Keratinocyte (primary cell): ENCODE measurements around the gene GADD45GIP1. TPM values are rescaled to one million over a fixed set of nuclear protein-coding genes. Genes with fewer than 3 reads are reported as not detected.
"Not testable (repeated sequence)": the region's sequence is repeated elsewhere in the genome, so short reads cannot be mapped to it uniquely, and the experiment has no call there.

Experiments
- DNase-seq: peaks from one replicate; pipeline ENCODE4 v3.0.0-alpha.2; 2011; ENCODE audit warnings: low read depth, missing footprints, low spot score
- FAIRE-seq: peaks from 2 replicates; lab custom pipeline; 2011; peaks lifted over from hg19 to GRCh38; lab: Jason Lieb, UNC
- H2AFZ ChIP-seq: 2 replicates; pipeline ENCODE4 v1.6.0; 2012; ENCODE audit warnings: low read length, control low read depth, inconsistent platforms; ENCODE audit not compliant: control insufficient read depth
- H3K27ac ChIP-seq: 2 replicates; pipeline ENCODE4 v1.5.1; 2011; ENCODE audit warnings: low read length; ENCODE audit not compliant: control insufficient read depth, insufficient read depth
- H3K27me3 ChIP-seq: 3 replicates; pipeline ENCODE4 v1.6.0; 2011; ENCODE audit warnings: low read length; ENCODE audit not compliant: control insufficient read depth, insufficient read depth; ENCODE audit errors: extremely low read depth
- H3K36me3 ChIP-seq, 2 experiments: 2 replicates in 1 of 2; 3 replicates in 1 of 2; pipeline ENCODE4 v1.5.1; 2011; ENCODE audit warnings: low read length in 2 of 2, mild to moderate bottlenecking in 1 of 2; ENCODE audit not compliant: control insufficient read depth in 2 of 2, insufficient read depth in 2 of 2; ENCODE audit errors: extremely low read depth in 1 of 2
- H3K4me1 ChIP-seq: 3 replicates; pipeline ENCODE4 v1.5.1; 2011; ENCODE audit warnings: low read length; ENCODE audit not compliant: control insufficient read depth, insufficient read depth; ENCODE audit errors: extremely low read depth
- H3K4me2 ChIP-seq: 3 replicates; pipeline ENCODE4 v1.6.0; 2011; ENCODE audit warnings: low read depth, low read length; ENCODE audit not compliant: control insufficient read depth, insufficient read depth; ENCODE audit errors: extremely low read depth
- H3K4me3 ChIP-seq, 3 experiments: fragments of 200-600 bp in 1 of 3; sonication (generic) in 1 of 3; 2 replicates in 2 of 3; 3 replicates in 1 of 3; pipeline ENCODE4 v1.5.1; 2011 to 2016; ENCODE audit warnings: low read length in 3 of 3, mild to moderate bottlenecking in 3 of 3, control low read depth in 2 of 3, inconsistent platforms in 1 of 3, low read depth in 1 of 3, mixed read lengths in 1 of 3, mixed run types in 1 of 3, moderate library complexity in 1 of 3; ENCODE audit not compliant: control insufficient read depth in 2 of 3, insufficient read depth in 2 of 3; ENCODE audit errors: extremely low read depth in 1 of 3
- H3K79me2 ChIP-seq: 2 replicates; pipeline ENCODE4 v1.6.0; 2012; ENCODE audit warnings: low read length; ENCODE audit not compliant: control insufficient read depth, insufficient read depth
- H3K9ac ChIP-seq: 3 replicates; pipeline ENCODE4 v1.6.0; 2011; ENCODE audit warnings: low read length; ENCODE audit not compliant: control insufficient read depth, insufficient read depth; ENCODE audit errors: extremely low read depth
- H3K9me1 ChIP-seq: 3 replicates; pipeline ENCODE4 v1.6.0; 2011; ENCODE audit warnings: low read length; ENCODE audit not compliant: control insufficient read depth, insufficient read depth; ENCODE audit errors: extremely low read depth
- H3K9me3 ChIP-seq: 2 replicates; pipeline ENCODE4 v1.5.1; 2012; ENCODE audit warnings: low read depth, low read length; ENCODE audit not compliant: control insufficient read depth
- H4K20me1 ChIP-seq: 3 replicates; pipeline ENCODE4 v1.6.0; 2011; ENCODE audit warnings: low read length; ENCODE audit not compliant: control insufficient read depth, insufficient read depth; ENCODE audit errors: extremely low read depth
- CTCF ChIP-seq, 3 experiments: IDR thresholded peaks in 1 of 3; conservative IDR thresholded peaks in 1 of 3; optimal IDR thresholded peaks in 1 of 3; 2 replicates in 2 of 3; 3 replicates in 1 of 3; pipeline versions ENCODE3 to v1.5.1; 2011; ENCODE audit warnings: low read length in 3 of 3, mild to moderate bottlenecking in 3 of 3, moderate library complexity in 2 of 3, control low read depth in 1 of 3, inconsistent platforms in 1 of 3; ENCODE audit not compliant: insufficient read depth in 2 of 3; ENCODE audit errors: extremely low read depth in 1 of 3
- EZH2 ChIP-seq: IDR thresholded peaks from one replicate; pipeline ENCODE4 v1.6.1; 2012; ENCODE audit warnings: inconsistent platforms, mild to moderate bottlenecking, low read length, moderate library complexity
- dilution Hi-C: fragments of 300-500 bp; cut with MboI; formaldehyde crosslinking; loops from one replicate; pipeline ENCODE4 v1.7.0; 2020; ENCODE audit warnings: low sequenced_read_pairs; ENCODE audit not compliant: extremely low pct_ligation_motif_present
- polyA plus RNA-seq, 5 experiments: library from polyadenylated mRNA; depleted of rRNA in 3 of 5; stranded (reverse) in 3 of 5; stranded (forward) in 1 of 5; unstranded in 1 of 5; fragments of >200 nt; gene quantifications; 1 replicate in 1 of 5; 2 replicates in 3 of 5; 3 replicates in 1 of 5; pipeline versions ENCODE4 v1.2.1 to v1.2.3, GENCODE V29; 2011 to 2012; ENCODE audit warnings: missing spikeins in 2 of 5, low read depth in 1 of 5, low replicate concordance in 1 of 5

Gene GADD45GIP1
- polyA plus RNA-seq, 1 donor (not counting 4 experiments of a cell fraction or from before 2014, with no cell fraction given) = 35.5 TPM

- H4K20me1 ChIP-seq = no peaks in the 10 kb centered on the region
- no peak overlapping the region for H3K9ac ChIP-seq
- no peak overlapping the region for H2AFZ ChIP-seq
- H3K4me2 ChIP-seq = no peak overlapping the region
- no peaks in the 10 kb centered on the region for H3K27me3 ChIP-seq
- dilution Hi-C loops = no loop called here
- H3K4me1 ChIP-seq = no peaks in the 10 kb centered on the region
- H3K27ac ChIP-seq = no peak overlapping the region
- no peaks in the 10 kb centered on the region for H3K9me3 ChIP-seq
- TF ChIP-seq CTCF (optimal IDR thresholded peaks at IDR 0.05 in 1 of 3, IDR thresholded peaks at IDR 0.05 in 1 of 3, conservative IDR thresholded peaks at IDR 0.05 in 1 of 3; ENCODE audit: extremely low read depth in 1 of 3, insufficient read depth in 2 of 3, low read length in 3 of 3) = no peak
- no peak for TF ChIP-seq EZH2
- H3K36me3 ChIP-seq = no peaks in the 10 kb centered on the region
- no peaks in the 10 kb centered on the region for H3K9me1 ChIP-seq
- DNase-seq = no peak
- no peak overlapping the region for H3K4me3 ChIP-seq
- no peak for FAIRE-seq
- H3K79me2 ChIP-seq = no peaks in the 10 kb centered on the region
These were observed 25.6 kb upstream of the GADD45GIP1 start for GRCh38 chr19:12982648-12983047.

- Histone ChIP-seq H3K4me2 (no peak overlapping the region), H4K20me1 (no peaks in the 10 kb centered on the region), H3K79me2 (no peaks in the 10 kb centered on the region), H3K27me3 (no peaks in the 10 kb centered on the region), H2AFZ (no peak overlapping the region), H3K9me3 (no peaks in the 10 kb centered on the region), H3K27ac (no peak overlapping the region), H3K4me1 (no peaks in the 10 kb centered on the region), H3K9ac (no peak overlapping the region), H3K36me3 (no peaks in the 10 kb centered on the region), H3K9me1 (no peaks in the 10 kb centered on the region), H3K4me3 (no peak overlapping the region)
- TF ChIP-seq EZH2 = no peak
- TF ChIP-seq CTCF (optimal IDR thresholded peaks at IDR 0.05 in 1 of 3, IDR thresholded peaks at IDR 0.05 in 1 of 3, conservative IDR thresholded peaks at IDR 0.05 in 1 of 3; ENCODE audit: extremely low read depth in 1 of 3, insufficient read depth in 2 of 3, low read length in 3 of 3) = no peak
- DNase-seq = no peak
- dilution Hi-C loops = no loop called here
- FAIRE-seq = no peak
These were observed 23.0 kb upstream of the GADD45GIP1 start for GRCh38 chr19:12979974-12980373.

GRCh38 chr19:12976109-12976508 lies 19.1 kb upstream of the GADD45GIP1 start:
- H3K4me2 ChIP-seq, H3K79me2 ChIP-seq, H3K4me3 ChIP-seq, DNase-seq, H3K27me3 ChIP-seq, H3K9ac ChIP-seq, H3K4me1 ChIP-seq, H3K36me3 ChIP-seq, H3K9me3 ChIP-seq, H2AFZ ChIP-seq, dilution Hi-C loops, FAIRE-seq, H4K20me1 ChIP-seq, H3K27ac ChIP-seq, H3K9me1 ChIP-seq: not testable (repeated sequence)
